Esophagus squamous epithelium (tissue), 4 donors: ENCODE data around the gene ACTMAP.

ENCODE experiments used
- POLR2A ChIP-seq, 4 donors: fragments of 450-650 bp; IDR thresholded peaks; one replicate each; pipeline ENCODE4 v1.6.1; 2017; ENCODE audit warnings: antibody characterized with exemption in 4 of 4, mild to moderate bottlenecking in 4 of 4, moderate library complexity in 3 of 4
- TF ChIP-seq, protein P1 (sequence below), 6 experiments: fragments of 450-650 bp in 4 of 6; fragments of 200-600 bp in 2 of 6; sonication (generic) in 2 of 6; IDR thresholded peaks; one replicate each; pipeline ENCODE4 v1.5.1; 2016 to 2019; ENCODE audit warnings: antibody characterized with exemption in 6 of 6, mild to moderate bottlenecking in 4 of 6, moderate library complexity in 4 of 6

- TF ChIP-seq, protein P1, sequence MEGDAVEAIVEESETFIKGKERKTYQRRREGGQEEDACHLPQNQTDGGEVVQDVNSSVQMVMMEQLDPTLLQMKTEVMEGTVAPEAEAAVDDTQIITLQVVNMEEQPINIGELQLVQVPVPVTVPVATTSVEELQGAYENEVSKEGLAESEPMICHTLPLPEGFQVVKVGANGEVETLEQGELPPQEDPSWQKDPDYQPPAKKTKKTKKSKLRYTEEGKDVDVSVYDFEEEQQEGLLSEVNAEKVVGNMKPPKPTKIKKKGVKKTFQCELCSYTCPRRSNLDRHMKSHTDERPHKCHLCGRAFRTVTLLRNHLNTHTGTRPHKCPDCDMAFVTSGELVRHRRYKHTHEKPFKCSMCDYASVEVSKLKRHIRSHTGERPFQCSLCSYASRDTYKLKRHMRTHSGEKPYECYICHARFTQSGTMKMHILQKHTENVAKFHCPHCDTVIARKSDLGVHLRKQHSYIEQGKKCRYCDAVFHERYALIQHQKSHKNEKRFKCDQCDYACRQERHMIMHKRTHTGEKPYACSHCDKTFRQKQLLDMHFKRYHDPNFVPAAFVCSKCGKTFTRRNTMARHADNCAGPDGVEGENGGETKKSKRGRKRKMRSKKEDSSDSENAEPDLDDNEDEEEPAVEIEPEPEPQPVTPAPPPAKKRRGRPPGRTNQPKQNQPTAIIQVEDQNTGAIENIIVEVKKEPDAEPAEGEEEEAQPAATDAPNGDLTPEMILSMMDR (IDR thresholded peaks at IDR 0.05), result no peak
- TF ChIP-seq POLR2A (IDR thresholded peaks at IDR 0.05), result no peak
These were observed 25.4 kb downstream of the ACTMAP start for GRCh38 chr19:40724855-40725254.
